ENCODE measurements around the gene SULT1C2. TPM values are rescaled to one million over a fixed set of nuclear protein-coding genes. Genes with fewer than 3 reads are reported as not detected.
"Not testable (repeated sequence)": the region's sequence is repeated elsewhere in the genome, so short reads cannot be mapped to it uniquely, and the experiment has no call there.

SULT1C2 gene
- total RNA-seq, 1 experiment from 2014 or later, result not detected

DNA sequence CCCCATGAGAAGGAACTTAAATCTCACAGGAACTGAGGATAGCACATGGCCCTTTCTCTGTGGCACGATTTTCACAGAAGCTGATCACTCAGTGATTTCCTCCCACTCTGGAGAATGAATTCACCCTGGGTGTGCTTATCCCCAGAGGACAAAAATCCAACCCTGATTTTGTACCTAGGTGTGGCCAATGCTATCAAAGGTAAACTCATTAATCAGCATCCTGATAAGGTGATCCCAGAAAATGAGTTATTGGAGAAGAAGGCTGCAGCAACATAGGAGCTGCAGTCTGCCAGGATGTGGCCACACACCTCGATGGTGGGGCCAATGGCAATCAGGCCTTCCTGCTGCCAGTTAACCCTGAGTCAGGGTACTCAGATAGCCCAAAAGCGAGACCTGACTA lies 8.2 kb upstream of the SULT1C2 start:
- DNase-seq (ENCODE audit: low spot score), result no peak
- H3K27ac ChIP-seq (ENCODE audit: low read depth, low read length, poor library complexity, severe bottlenecking), result no peak overlapping the region
- CTCF ChIA-PET, result no interaction called here
- H3K4me3 ChIP-seq (ENCODE audit: low read depth, low read length, poor library complexity, severe bottlenecking), result no peak overlapping the region
- no TSS peak for BruUV-seq (replicated peaks)
- TF ChIP-seq EZH2 (IDR thresholded peaks at IDR 0.05; ENCODE audit: borderline replicate concordance, low read depth, low read length, poor library complexity, severe bottlenecking), result no peak
- TF ChIP-seq, protein P1, sequence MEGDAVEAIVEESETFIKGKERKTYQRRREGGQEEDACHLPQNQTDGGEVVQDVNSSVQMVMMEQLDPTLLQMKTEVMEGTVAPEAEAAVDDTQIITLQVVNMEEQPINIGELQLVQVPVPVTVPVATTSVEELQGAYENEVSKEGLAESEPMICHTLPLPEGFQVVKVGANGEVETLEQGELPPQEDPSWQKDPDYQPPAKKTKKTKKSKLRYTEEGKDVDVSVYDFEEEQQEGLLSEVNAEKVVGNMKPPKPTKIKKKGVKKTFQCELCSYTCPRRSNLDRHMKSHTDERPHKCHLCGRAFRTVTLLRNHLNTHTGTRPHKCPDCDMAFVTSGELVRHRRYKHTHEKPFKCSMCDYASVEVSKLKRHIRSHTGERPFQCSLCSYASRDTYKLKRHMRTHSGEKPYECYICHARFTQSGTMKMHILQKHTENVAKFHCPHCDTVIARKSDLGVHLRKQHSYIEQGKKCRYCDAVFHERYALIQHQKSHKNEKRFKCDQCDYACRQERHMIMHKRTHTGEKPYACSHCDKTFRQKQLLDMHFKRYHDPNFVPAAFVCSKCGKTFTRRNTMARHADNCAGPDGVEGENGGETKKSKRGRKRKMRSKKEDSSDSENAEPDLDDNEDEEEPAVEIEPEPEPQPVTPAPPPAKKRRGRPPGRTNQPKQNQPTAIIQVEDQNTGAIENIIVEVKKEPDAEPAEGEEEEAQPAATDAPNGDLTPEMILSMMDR (conservative IDR thresholded peaks at IDR 0.05; ENCODE audit: low read depth, low read length), result no peak
- H3K36me3 ChIP-seq (ENCODE audit: insufficient read depth, low read length, poor library complexity, severe bottlenecking), result no peaks in the 10 kb centered on the region
- POLR2A ChIA-PET (ENCODE audit: low non-redundant PET), result no interaction called here
- H3K9me3 ChIP-seq (ENCODE audit: low read depth, low read length, poor library complexity, severe bottlenecking), result no peaks in the 10 kb centered on the region
- intact Hi-C loops (cut with micrococcal nuclease; ENCODE audit: unreplicated experiment), result no loop called here
- no peaks in the 10 kb centered on the region for H3K27me3 ChIP-seq (replicated peaks; ENCODE audit: insufficient read depth, low read depth, low read length, poor library complexity)
- H3K4me1 ChIP-seq (ENCODE audit: insufficient read depth, low read length, poor library complexity, severe bottlenecking), result no peaks in the 10 kb centered on the region

DNA sequence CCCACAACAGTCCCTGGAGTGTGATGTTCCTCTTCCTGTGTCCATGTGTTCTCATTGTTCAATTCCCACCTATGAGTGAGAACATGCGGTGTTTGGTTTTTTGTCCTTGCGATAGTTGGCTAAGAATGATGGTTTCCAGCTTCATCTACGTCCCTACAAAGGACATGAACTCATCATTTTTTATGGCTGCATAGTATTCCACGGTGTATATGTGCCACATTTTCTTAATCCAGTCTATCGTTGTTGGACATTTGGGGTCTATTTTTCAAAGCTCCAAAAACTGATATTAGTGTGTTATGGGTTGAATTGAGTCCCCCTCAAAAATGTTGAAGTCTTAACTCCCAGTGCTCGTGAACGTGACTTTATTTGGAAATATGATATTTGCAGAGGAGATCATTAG lies 4.1 kb upstream of the SULT1C2 start:
- H3K36me3 ChIP-seq (ENCODE audit: insufficient read depth, low read length, poor library complexity, severe bottlenecking); CTCF ChIA-PET; H3K27me3 ChIP-seq (replicated peaks; ENCODE audit: insufficient read depth, low read depth, low read length, poor library complexity); H3K9me3 ChIP-seq (ENCODE audit: low read depth, low read length, poor library complexity, severe bottlenecking); DNase-seq (ENCODE audit: low spot score); H3K4me1 ChIP-seq (ENCODE audit: insufficient read depth, low read length, poor library complexity, severe bottlenecking); intact Hi-C loops (cut with micrococcal nuclease; ENCODE audit: unreplicated experiment); POLR2A ChIA-PET (ENCODE audit: low non-redundant PET); H3K4me3 ChIP-seq (ENCODE audit: low read depth, low read length, poor library complexity, severe bottlenecking); BruUV-seq (replicated peaks); H3K27ac ChIP-seq (ENCODE audit: low read depth, low read length, poor library complexity, severe bottlenecking): not testable (repeated sequence)

DNA sequence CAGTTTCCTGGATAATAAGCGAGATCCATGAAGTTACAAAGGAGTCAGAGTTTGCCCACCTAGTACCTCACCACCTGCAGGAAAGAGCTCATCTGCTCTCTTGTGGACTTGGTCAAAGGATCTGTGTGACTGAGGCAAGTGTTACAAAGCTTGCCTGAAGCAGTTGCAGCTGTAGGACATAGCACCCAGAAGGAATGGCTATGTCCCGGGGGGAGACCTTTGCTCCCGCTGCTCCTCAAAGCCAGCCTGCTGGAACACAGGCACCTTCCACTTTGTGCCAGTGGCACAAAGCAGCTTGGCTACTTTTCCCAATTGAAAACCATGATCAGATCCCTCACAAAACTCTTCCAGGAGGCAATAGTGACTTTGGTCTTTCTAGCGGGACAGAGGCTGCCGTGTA lies 3.1 kb upstream of the SULT1C2 start:
- Histone ChIP-seq H3K27ac (ENCODE audit: low read depth, low read length, poor library complexity, severe bottlenecking) (no peak overlapping the region), H3K4me3 (ENCODE audit: low read depth, low read length, poor library complexity, severe bottlenecking) (no peak overlapping the region), H3K27me3 (replicated peaks; ENCODE audit: insufficient read depth, low read depth, low read length, poor library complexity) (no peaks in the 10 kb centered on the region), H3K4me1 (ENCODE audit: insufficient read depth, low read length, poor library complexity, severe bottlenecking) (no peaks in the 10 kb centered on the region), H3K36me3 (ENCODE audit: insufficient read depth, low read length, poor library complexity, severe bottlenecking) (no peaks in the 10 kb centered on the region), H3K9me3 (ENCODE audit: low read depth, low read length, poor library complexity, severe bottlenecking) (no peaks in the 10 kb centered on the region)
- ChIA-PET CTCF (no interaction called here), POLR2A (ENCODE audit: low non-redundant PET) (no interaction called here)
- TF ChIP-seq, protein P1 (conservative IDR thresholded peaks at IDR 0.05; ENCODE audit: low read depth, low read length), result no peak
- no peak for TF ChIP-seq EZH2 (IDR thresholded peaks at IDR 0.05; ENCODE audit: borderline replicate concordance, low read depth, low read length, poor library complexity, severe bottlenecking)
- no TSS peak for BruUV-seq (replicated peaks)
- intact Hi-C loops (cut with micrococcal nuclease; ENCODE audit: unreplicated experiment), result no loop called here
- no peak for DNase-seq (ENCODE audit: low spot score)

DNA sequence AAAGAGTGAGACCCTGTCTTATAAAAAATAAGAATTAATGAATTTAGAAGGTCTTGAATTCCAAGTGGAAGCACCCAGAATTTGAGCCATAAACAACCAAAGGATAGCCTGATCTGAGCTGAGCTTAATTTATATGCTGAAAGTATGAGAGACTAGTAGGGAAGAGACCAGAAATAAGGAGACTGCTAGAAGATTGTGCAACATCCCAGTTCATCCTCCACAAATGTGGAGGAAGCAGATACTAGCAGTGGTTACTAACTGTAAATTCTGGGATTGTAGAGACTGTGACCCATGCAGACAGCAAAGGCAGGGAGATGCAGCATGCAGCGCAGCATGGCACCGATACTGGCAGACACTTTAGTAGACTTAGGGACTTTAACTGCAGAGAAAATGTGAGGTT lies 1.5 kb upstream of the SULT1C2 start:
- Histone ChIP-seq H3K36me3 (ENCODE audit: insufficient read depth, low read length, poor library complexity, severe bottlenecking) (no peaks in the 10 kb centered on the region), H3K27me3 (replicated peaks; ENCODE audit: insufficient read depth, low read depth, low read length, poor library complexity) (no peaks in the 10 kb centered on the region), H3K4me1 (ENCODE audit: insufficient read depth, low read length, poor library complexity, severe bottlenecking) (no peaks in the 10 kb centered on the region), H3K4me3 (ENCODE audit: low read depth, low read length, poor library complexity, severe bottlenecking) (no peak overlapping the region), H3K9me3 (ENCODE audit: low read depth, low read length, poor library complexity, severe bottlenecking) (no peaks in the 10 kb centered on the region), H3K27ac (ENCODE audit: low read depth, low read length, poor library complexity, severe bottlenecking) (no peak overlapping the region)
- no TSS peak for BruUV-seq (replicated peaks)
- ChIA-PET POLR2A (ENCODE audit: low non-redundant PET) (no interaction called here), CTCF (no interaction called here)
- no peak for DNase-seq (ENCODE audit: low spot score)
- intact Hi-C loops (cut with micrococcal nuclease; ENCODE audit: unreplicated experiment), result no loop called here
- no peak for TF ChIP-seq EZH2 (IDR thresholded peaks at IDR 0.05; ENCODE audit: borderline replicate concordance, low read depth, low read length, poor library complexity, severe bottlenecking)
- TF ChIP-seq, protein P1 (conservative IDR thresholded peaks at IDR 0.05; ENCODE audit: low read depth, low read length), result no peak
